H9 (cell line): Measurements from ENCODE around the gene KHK. TPM values are rescaled to one million over a fixed set of nuclear protein-coding genes. Genes with fewer than 3 reads are reported as not detected.

ENCODE experiments used
- DNase-seq: peaks from one replicate; pipeline ENCODE4 v3.0.0-alpha.2; 2017
- H2AFZ ChIP-seq: one replicate; pipeline ENCODE4 v1.6.1; 2013; ENCODE audit warnings: mild to moderate bottlenecking, low read length, control low read depth, moderate library complexity
- H2AK5ac ChIP-seq: 2 replicates; pipeline ENCODE4 v1.6.1; 2013; ENCODE audit warnings: low read length, control low read depth, mixed read lengths; ENCODE audit not compliant: insufficient read length
- H2BK120ac ChIP-seq: one replicate; pipeline ENCODE4 v1.6.1; 2013; ENCODE audit warnings: low read depth, mild to moderate bottlenecking, low read length, control low read depth, inconsistent platforms; ENCODE audit not compliant: poor library complexity, severe bottlenecking
- H2BK12ac ChIP-seq: 2 replicates; pipeline ENCODE4 v1.6.1; 2013; ENCODE audit warnings: low read length, control low read depth, mixed read lengths, low read depth; ENCODE audit not compliant: insufficient read length
- H2BK15ac ChIP-seq: 2 replicates; pipeline ENCODE4 v1.6.1; 2013; ENCODE audit warnings: low read depth, low read length, control low read depth
- H2BK20ac ChIP-seq: one replicate; pipeline ENCODE4 v1.6.1; 2013; ENCODE audit warnings: low read depth, mild to moderate bottlenecking, low read length, control low read depth, inconsistent platforms; ENCODE audit not compliant: poor library complexity, severe bottlenecking
- H2BK5ac ChIP-seq: 2 replicates; pipeline ENCODE4 v1.6.1; 2013; ENCODE audit warnings: low read length, control low read depth, mixed read lengths; ENCODE audit not compliant: insufficient read length
- H3K14ac ChIP-seq: 2 replicates; pipeline ENCODE4 v1.6.1; 2013; ENCODE audit warnings: low read length, control low read depth; ENCODE audit not compliant: insufficient read depth
- H3K18ac ChIP-seq: 2 replicates; pipeline ENCODE4 v1.6.1; 2013; ENCODE audit warnings: low read depth, mild to moderate bottlenecking, mixed read lengths, low read length, control low read depth; ENCODE audit not compliant: insufficient read length
- H3K23ac ChIP-seq: 2 replicates; pipeline ENCODE4 v1.6.1; 2013; ENCODE audit warnings: low read length, control low read depth, mixed read lengths, low read depth; ENCODE audit not compliant: insufficient read length
- H3K23me2 ChIP-seq: 2 replicates; pipeline ENCODE4 v1.6.1; 2013; ENCODE audit warnings: low read depth, mild to moderate bottlenecking, mixed read lengths, low read length, control low read depth; ENCODE audit not compliant: insufficient read length, poor library complexity, severe bottlenecking
- H3K27ac ChIP-seq: 2 replicates; pipeline ENCODE4 v1.5.1; 2013; ENCODE audit warnings: low read length, control low read depth, mixed read lengths, low read depth; ENCODE audit not compliant: insufficient read length
- H3K27me3 ChIP-seq: 2 replicates; pipeline ENCODE4 v1.6.1; 2013; ENCODE audit warnings: low read length, control low read depth, inconsistent platforms; ENCODE audit not compliant: insufficient read depth
- H3K4ac ChIP-seq: 2 replicates; pipeline ENCODE4 v1.6.1; 2013; ENCODE audit warnings: low read depth, mild to moderate bottlenecking, control low read depth, inconsistent platforms, low read length, moderate library complexity
- H3K4me1 ChIP-seq: 2 replicates; pipeline ENCODE4 v1.6.1; 2013; ENCODE audit warnings: low read length, control low read depth, inconsistent platforms; ENCODE audit not compliant: insufficient read depth
- H3K4me2 ChIP-seq: 2 replicates; pipeline ENCODE4 v1.6.1; 2013; ENCODE audit warnings: low read length, control low read depth, mixed read lengths; ENCODE audit not compliant: insufficient read length, insufficient read depth
- H3K56ac ChIP-seq: 2 replicates; pipeline ENCODE4 v1.6.1; 2013; ENCODE audit warnings: low read depth, mild to moderate bottlenecking, mixed read lengths, low read length, control low read depth; ENCODE audit not compliant: insufficient read length
- H3K79me1 ChIP-seq: 2 replicates; pipeline ENCODE4 v1.6.1; 2013; ENCODE audit warnings: low read depth, mild to moderate bottlenecking, moderate library complexity, low read length, control low read depth, inconsistent platforms; ENCODE audit not compliant: insufficient read depth, poor library complexity, severe bottlenecking
- H3K79me2 ChIP-seq: 2 replicates; pipeline ENCODE4 v1.6.1; 2013; ENCODE audit warnings: low read length, control low read depth, inconsistent platforms; ENCODE audit not compliant: insufficient read depth
- H3K9ac ChIP-seq: 2 replicates; pipeline ENCODE4 v1.6.1; 2013; ENCODE audit warnings: low read length, control low read depth, mixed read lengths; ENCODE audit not compliant: insufficient read length; ENCODE audit errors: extremely low read depth
- H3K9me3 ChIP-seq: one replicate; pipeline ENCODE4 v1.6.1; 2013; ENCODE audit warnings: low read depth, low read length, inconsistent platforms; ENCODE audit not compliant: control insufficient read depth
- H3T11ph ChIP-seq: one replicate; pipeline ENCODE4 v1.6.1; 2013; ENCODE audit warnings: mild to moderate bottlenecking, low read length, control low read depth, inconsistent platforms
- H4K20me1 ChIP-seq: one replicate; pipeline ENCODE4 v1.6.1; 2013; ENCODE audit not compliant: control insufficient read depth, insufficient read length, insufficient read depth
- H4K5ac ChIP-seq: 2 replicates; pipeline ENCODE4 v1.6.1; 2013; ENCODE audit warnings: low read depth, mild to moderate bottlenecking, mixed read lengths, low read length, control low read depth; ENCODE audit not compliant: insufficient read length
- H4K8ac ChIP-seq: replicated peaks from 2 replicates; pipeline ENCODE4 v1.6.1; 2013; ENCODE audit warnings: low read length, control low read depth, mixed read lengths, low read depth; ENCODE audit not compliant: insufficient read length
- H4K91ac ChIP-seq: 2 replicates; pipeline ENCODE4 v1.6.1; 2013; ENCODE audit warnings: low read depth, mild to moderate bottlenecking, moderate library complexity, mixed read lengths, low read length, control low read depth; ENCODE audit not compliant: insufficient read length
- H3K27ac Mint-ChIP-seq, 3 experiments: 2 replicates in 2 of 3; 3 replicates in 1 of 3; pipeline ENCODE4 v1.8.0; 2020 to 2021; ENCODE audit warnings: mixed read lengths in 3 of 3, mild to moderate bottlenecking in 1 of 3, moderate library complexity in 1 of 3
- H3K27me3 Mint-ChIP-seq: 2 replicates; pipeline ENCODE4 v1.8.0; 2021; ENCODE audit warnings: low read depth, mild to moderate bottlenecking, moderate library complexity, mixed read lengths
- H3K36me3 Mint-ChIP-seq, 3 experiments: 2 replicates in 2 of 3; 3 replicates in 1 of 3; pipeline ENCODE4 v1.8.0; 2020 to 2021; ENCODE audit warnings: low read depth in 3 of 3, mixed read lengths in 3 of 3; ENCODE audit not compliant: insufficient read depth in 1 of 3
- H3K4me1 Mint-ChIP-seq, 2 experiments: 2 replicates each; pipeline ENCODE4 v1.8.0; 2020; ENCODE audit warnings: mixed read lengths in 2 of 2
- H3K4me3 Mint-ChIP-seq, 2 experiments: 2 replicates in 1 of 2; 3 replicates in 1 of 2; pipeline ENCODE4 v1.8.0; 2020 to 2021; ENCODE audit warnings: mild to moderate bottlenecking in 2 of 2, mixed read lengths in 2 of 2, moderate library complexity in 1 of 2
- H3K9me3 Mint-ChIP-seq, 2 experiments: 2 replicates in 1 of 2; 3 replicates in 1 of 2; pipeline ENCODE4 v1.8.0; 2020; ENCODE audit warnings: mild to moderate bottlenecking in 2 of 2, mixed read lengths in 2 of 2, moderate library complexity in 1 of 2
- WGBS: extraction: QIAGEN DNeasy Blood & Tissue Kit; methylation state at CpG from one replicate; pipeline ENCODE4 v1.1.7; 2013; ENCODE audit warnings: missing lambda C conversion rate, low lambda C conversion rate, mixed read lengths; ENCODE audit not compliant: insufficient read length; ENCODE audit errors: extremely low coverage; 5-methylcytosine and 5-hydroxymethylcytosine counted together
- total RNA-seq: library from RNA; stranded (reverse); gene quantifications from 2 replicates; pipeline ENCODE4 v1.2.1, GENCODE V29; 2021
- TF ChIP-seq, protein P1 (sequence below): fragments of 200-600 bp; sonication (generic); conservative IDR thresholded peaks from 3 replicates; pipeline ENCODE4 v1.8.0; 2021; ENCODE audit warnings: antibody characterized with exemption, mild to moderate bottlenecking

KHK gene
- total RNA-seq, 1 experiment from 2014 or later = 12.1 TPM

DNA sequence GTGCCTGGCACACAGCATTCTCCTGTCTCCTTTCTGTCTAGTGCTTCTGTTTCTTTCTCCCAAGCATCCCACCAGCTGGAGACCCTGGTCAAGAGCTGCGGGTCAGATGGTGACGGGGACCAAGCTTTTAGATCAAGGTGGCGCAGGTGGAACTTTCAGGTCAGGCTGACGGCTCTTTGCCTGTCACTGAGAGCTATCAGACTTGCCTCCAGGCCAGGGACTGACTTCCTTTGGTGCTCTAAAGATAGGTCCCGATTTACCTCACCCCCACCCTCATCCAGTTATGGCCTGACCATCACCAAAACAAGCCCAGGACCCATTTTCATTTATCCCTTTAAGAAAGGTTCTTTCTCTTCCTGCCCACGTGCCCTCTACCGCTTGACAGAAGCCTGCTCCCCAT, 9.3 kb upstream of the KHK start:
- H4K91ac ChIP-seq = no peak overlapping the region
- no peak overlapping the region for H4K5ac ChIP-seq
- H2AFZ ChIP-seq = no peak overlapping the region
- no peaks in the 10 kb centered on the region for H3K27me3 ChIP-seq
- no peak overlapping the region for H3K14ac ChIP-seq
- H3K27ac ChIP-seq = no peak overlapping the region
- no peak overlapping the region for H2AK5ac ChIP-seq
- peaks cover 20% of the 10 kb centered on the region for H3K27me3 Mint-ChIP-seq
- H2BK120ac ChIP-seq = no peak overlapping the region
- H3K56ac ChIP-seq = no peak overlapping the region
- H3K4me1 Mint-ChIP-seq = peaks cover 23 to 37% of the 10 kb centered on the region in 2 experiments
- no peak overlapping the region for H2BK12ac ChIP-seq
- H3K4me1 ChIP-seq = no peaks in the 10 kb centered on the region
- H4K20me1 ChIP-seq = no peaks in the 10 kb centered on the region
- no CpG with 5 or more reads among the region's 7 CpGs for WGBS
- no peak overlapping the region for H3K9ac ChIP-seq
- no peak overlapping the region for H3K4me2 ChIP-seq
- no peaks in the 10 kb centered on the region for H3K79me1 ChIP-seq
- TF ChIP-seq, protein P1, sequence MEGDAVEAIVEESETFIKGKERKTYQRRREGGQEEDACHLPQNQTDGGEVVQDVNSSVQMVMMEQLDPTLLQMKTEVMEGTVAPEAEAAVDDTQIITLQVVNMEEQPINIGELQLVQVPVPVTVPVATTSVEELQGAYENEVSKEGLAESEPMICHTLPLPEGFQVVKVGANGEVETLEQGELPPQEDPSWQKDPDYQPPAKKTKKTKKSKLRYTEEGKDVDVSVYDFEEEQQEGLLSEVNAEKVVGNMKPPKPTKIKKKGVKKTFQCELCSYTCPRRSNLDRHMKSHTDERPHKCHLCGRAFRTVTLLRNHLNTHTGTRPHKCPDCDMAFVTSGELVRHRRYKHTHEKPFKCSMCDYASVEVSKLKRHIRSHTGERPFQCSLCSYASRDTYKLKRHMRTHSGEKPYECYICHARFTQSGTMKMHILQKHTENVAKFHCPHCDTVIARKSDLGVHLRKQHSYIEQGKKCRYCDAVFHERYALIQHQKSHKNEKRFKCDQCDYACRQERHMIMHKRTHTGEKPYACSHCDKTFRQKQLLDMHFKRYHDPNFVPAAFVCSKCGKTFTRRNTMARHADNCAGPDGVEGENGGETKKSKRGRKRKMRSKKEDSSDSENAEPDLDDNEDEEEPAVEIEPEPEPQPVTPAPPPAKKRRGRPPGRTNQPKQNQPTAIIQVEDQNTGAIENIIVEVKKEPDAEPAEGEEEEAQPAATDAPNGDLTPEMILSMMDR = no peak
- no peak overlapping the region for H2BK15ac ChIP-seq
- no peak overlapping the region for H2BK5ac ChIP-seq
- no peak overlapping the region for H3K4ac ChIP-seq
- no peaks in the 10 kb centered on the region for H3K36me3 Mint-ChIP-seq
- H3K18ac ChIP-seq = no peak overlapping the region
- DNase-seq = no peak
- no peaks in the 10 kb centered on the region for H3K9me3 Mint-ChIP-seq
- H3K4me3 Mint-ChIP-seq = no peak overlapping the region; a peak in 1 of 5 replicates
- no peak overlapping the region for H3T11ph ChIP-seq
- no peak overlapping the region for H2BK20ac ChIP-seq
- no peak overlapping the region for H4K8ac ChIP-seq
- H3K23ac ChIP-seq = no peak overlapping the region
- peaks cover 2% of the 10 kb centered on the region for H3K23me2 ChIP-seq
- H3K27ac Mint-ChIP-seq = no peak overlapping the region; a peak in 1 of 7 replicates
- H3K79me2 ChIP-seq = no peaks in the 10 kb centered on the region
- no peaks in the 10 kb centered on the region for H3K9me3 ChIP-seq
